Omental fat pad (tissue), 4 donors: ENCODE data around the gene RDH16. TPM values are rescaled to one million over a fixed set of nuclear protein-coding genes. Genes with fewer than 3 reads are reported as not detected.
"Not testable (repeated sequence)": the region's sequence is repeated elsewhere in the genome, so short reads cannot be mapped to it uniquely, and the experiment has no call there.

Source experiments
- ATAC-seq: fragments of 150-250 bp; one replicate; pipeline ENCODE4 v1.9.1; 2016; ENCODE audit warnings: mild to moderate bottlenecking, moderate library complexity; ENCODE audit not compliant: low FRiP score
- DNase-seq: peaks from one replicate; pipeline ENCODE4 v3.0.0-alpha.2; 2019; ENCODE audit warnings: low spot score
- total RNA-seq, 4 donors: library from RNA; depleted of rRNA; stranded (reverse); fragments of >200 nt; gene quantifications; one replicate each; pipeline ENCODE4 v1.1.0, GENCODE V29; 2016
- TF ChIP-seq, protein P1 (sequence below), 3 donors: fragments of 450-650 bp; IDR thresholded peaks; one replicate each; pipeline ENCODE4 v1.5.1; 2016 to 2017; ENCODE audit warnings: antibody characterized with exemption in 3 of 3, mild to moderate bottlenecking in 3 of 3, moderate library complexity in 2 of 3

Gene RDH16
- total RNA-seq, 4 donors from 2014 or later = 0.36 to 0.56 (median 0.47) TPM; not detected in 1

GRCh38 chr12:56914724-56915123 lies 42.7 kb downstream of the RDH16 start:
- TF ChIP-seq, protein P1, sequence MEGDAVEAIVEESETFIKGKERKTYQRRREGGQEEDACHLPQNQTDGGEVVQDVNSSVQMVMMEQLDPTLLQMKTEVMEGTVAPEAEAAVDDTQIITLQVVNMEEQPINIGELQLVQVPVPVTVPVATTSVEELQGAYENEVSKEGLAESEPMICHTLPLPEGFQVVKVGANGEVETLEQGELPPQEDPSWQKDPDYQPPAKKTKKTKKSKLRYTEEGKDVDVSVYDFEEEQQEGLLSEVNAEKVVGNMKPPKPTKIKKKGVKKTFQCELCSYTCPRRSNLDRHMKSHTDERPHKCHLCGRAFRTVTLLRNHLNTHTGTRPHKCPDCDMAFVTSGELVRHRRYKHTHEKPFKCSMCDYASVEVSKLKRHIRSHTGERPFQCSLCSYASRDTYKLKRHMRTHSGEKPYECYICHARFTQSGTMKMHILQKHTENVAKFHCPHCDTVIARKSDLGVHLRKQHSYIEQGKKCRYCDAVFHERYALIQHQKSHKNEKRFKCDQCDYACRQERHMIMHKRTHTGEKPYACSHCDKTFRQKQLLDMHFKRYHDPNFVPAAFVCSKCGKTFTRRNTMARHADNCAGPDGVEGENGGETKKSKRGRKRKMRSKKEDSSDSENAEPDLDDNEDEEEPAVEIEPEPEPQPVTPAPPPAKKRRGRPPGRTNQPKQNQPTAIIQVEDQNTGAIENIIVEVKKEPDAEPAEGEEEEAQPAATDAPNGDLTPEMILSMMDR (IDR thresholded peaks at IDR 0.05) = no peak
- ATAC-seq = no peak
- no peak for DNase-seq

- DNase-seq = no peak
- TF ChIP-seq, protein P1 (IDR thresholded peaks at IDR 0.05) = no peak
- no peak for ATAC-seq
Measured at GRCh38 chr12:56914256-56914655, 43.2 kb downstream of the RDH16 start.

GRCh38 chr12:56909403-56909802 lies 48.0 kb downstream of the RDH16 start:
- not testable (repeated sequence) for ATAC-seq, DNase-seq

DNA sequence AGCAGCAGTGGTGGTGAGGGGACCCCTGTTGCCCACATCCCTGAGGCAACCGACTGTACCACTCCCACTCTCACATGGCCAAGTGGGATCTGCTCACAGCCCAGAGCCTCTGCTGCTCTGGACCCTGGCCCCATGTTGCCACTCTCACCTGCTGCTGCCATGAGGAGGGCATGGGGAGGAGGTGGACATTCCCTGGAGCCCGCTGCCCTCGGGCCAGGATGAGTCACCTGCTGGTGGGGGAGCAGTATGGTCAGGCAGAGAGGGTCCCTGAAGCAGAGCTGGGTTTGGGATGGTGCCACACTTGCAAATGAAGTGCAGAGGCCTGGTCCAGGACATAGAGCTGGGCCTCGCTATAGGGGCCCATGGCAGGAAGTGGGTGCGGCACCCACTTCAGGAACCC lies 49.3 kb downstream of the RDH16 start:
- TF ChIP-seq, protein P1 (IDR thresholded peaks at IDR 0.05) = no peak
- DNase-seq (no peak), ATAC-seq (peak; percentile 32)

DNA sequence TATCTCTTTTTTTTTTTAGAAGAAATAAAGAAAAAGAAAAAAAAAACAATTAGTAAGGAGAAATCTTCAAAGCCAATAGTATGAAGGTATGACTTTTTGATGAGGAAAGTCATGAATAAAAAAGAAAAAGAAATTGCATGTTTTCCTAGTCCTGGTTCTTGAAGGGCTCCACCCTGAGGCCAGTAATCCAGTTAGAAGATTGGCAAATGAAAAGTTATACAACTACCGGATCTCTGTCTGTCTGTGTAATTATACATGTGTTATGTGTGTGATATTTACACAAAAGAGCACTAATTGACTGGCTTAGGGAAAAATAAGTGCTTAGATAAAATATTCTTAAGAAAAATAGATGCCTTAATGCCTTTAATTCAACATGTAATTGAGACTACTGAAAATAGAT lies 51.6 kb downstream of the RDH16 start:
- TF ChIP-seq, protein P1 (IDR thresholded peaks at IDR 0.05) = no peak
- no peak for ATAC-seq

GRCh38 chr12:56903374-56903773 lies 54.0 kb downstream of the RDH16 start:
- TF ChIP-seq, protein P1 (IDR thresholded peaks at IDR 0.05) = no peak
- no peak for ATAC-seq
- no peak for DNase-seq

More for the DNA sequence above, 51.6 kb downstream of the RDH16 start:
- DNase-seq = no peak

Other genes with a start within 250 kb of the RDH16 start
- gene NACA, start 232.3 kb downstream of the RDH16 start, total RNA-seq = 1,000 to 10,000 TPM in 2 of 4 donors, 100 to 1,000 TPM in 2; 968 to 1,190 (median 1,074) TPM
- 10 to 100 TPM in 1 of 4 donors, 1 to 10 TPM in 3; 2.8 to 10.7 (median 5.5) TPM for gene PRIM1, start 205.3 kb downstream of the RDH16 start, total RNA-seq
- gene HSD17B6, start 194.3 kb downstream of the RDH16 start, total RNA-seq = 10 to 100 TPM in 1 of 4 donors, 1 to 10 TPM in 2, not detected in 1; 3.1 to 18.7 (median 4.1) TPM
- gene SDR9C7, start 23.2 kb downstream of the RDH16 start, total RNA-seq = not detected
- 1 to 10 TPM; 3.5 to 7.2 (median 6.6) TPM for gene ZBTB39, start 48.9 kb upstream of the RDH16 start, total RNA-seq
- not detected for gene TAC3, start 58.9 kb upstream of the RDH16 start, total RNA-seq
- gene MYO1A, start 92.5 kb upstream of the RDH16 start, total RNA-seq = under 1 TPM in 3 of 4 donors, not detected in 1; 0.25 to 0.74 (median 0.32) TPM
- 1 to 10 TPM; 4.6 to 9.8 (median 5.9) TPM for gene NEMP1, start 121.2 kb upstream of the RDH16 start, total RNA-seq
- gene NAB2, start 131.5 kb upstream of the RDH16 start, total RNA-seq = 10 to 100 TPM; 15.1 to 24.7 (median 18.1) TPM
- gene STAT6, start 153.8 kb upstream of the RDH16 start, total RNA-seq = 100 to 1,000 TPM; 112 to 234 (median 124) TPM
- 100 to 1,000 TPM; 312 to 592 (median 571) TPM for gene LRP1, start 170.9 kb upstream of the RDH16 start, total RNA-seq
- not detected for gene LRP1-AS, start 190.0 kb upstream of the RDH16 start, total RNA-seq